Stimulated activated CD8-positive, alpha-beta memory T cell treated with anti-CD3 and anti-CD28 coated beads, Interleukin-15, amount 100 ng/mL, for 1 hour (primary cell): Measurements from ENCODE around the gene ARHGDIA.
"Not testable (repeated sequence)": the region's sequence is repeated elsewhere in the genome, so short reads cannot be mapped to it uniquely, and the experiment has no call there.

Experiments
- DNase-seq: peaks from one replicate; pipeline ENCODE4 v3.0.0-alpha.2; 2020; ENCODE audit warnings: low read depth

The ARHGDIA gene

DNA sequence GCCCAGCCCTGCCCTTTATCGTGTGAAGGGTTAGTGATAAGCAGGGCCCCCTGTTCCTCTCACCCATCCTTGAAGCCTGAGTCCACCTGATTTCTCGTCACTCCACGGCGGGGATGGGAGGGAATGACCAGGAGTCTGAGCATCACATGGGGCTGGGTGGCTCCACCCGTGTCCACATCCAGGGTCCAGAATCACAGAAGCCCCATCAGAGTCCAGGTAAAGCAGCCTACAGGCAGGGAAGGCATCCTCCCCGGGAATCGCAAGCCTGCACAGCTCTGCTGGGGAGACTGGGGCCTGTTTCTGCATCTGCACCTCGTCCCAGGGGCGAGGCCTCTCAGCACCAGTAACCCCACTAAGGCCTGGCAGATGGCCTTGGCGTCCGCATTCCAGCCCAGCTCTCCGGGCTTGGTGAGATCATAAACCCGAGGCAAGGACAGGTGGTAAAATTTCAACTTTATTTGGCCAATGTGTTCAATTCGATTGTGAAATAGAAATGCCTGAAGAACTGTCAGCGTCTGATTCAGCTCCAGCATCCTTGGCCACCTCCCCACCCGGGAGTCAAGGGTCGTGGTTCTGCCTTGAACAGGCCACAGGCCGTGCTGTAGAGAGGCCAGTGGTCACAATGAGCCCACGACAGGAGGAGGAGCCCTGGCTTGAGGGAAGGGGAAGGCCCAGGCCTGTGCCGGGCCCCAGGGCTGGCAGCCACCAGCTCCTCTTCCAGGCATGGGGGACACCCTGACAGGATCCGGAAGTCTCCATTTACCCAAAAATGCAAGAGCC, 28.2 kb downstream of the ARHGDIA start:
- no peak for DNase-seq

DNA sequence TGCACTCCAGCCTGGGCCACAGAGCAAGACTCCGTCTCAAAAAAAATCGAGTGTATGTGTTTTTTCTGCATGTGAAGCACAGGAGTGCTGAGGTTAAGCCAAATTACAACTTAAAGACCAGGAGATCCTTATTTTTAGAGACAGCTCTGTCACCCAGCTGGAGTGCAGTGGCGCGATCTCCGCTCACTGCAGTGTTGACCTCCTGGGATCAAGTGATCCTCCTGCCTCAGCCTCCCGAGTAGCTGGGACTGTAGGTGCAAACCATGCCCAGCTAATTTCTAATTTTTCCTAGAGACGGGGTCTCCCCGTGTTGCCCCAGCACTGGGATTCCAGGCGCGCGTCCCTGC, 28.8 kb downstream of the ARHGDIA start:
- no peak for DNase-seq

DNA sequence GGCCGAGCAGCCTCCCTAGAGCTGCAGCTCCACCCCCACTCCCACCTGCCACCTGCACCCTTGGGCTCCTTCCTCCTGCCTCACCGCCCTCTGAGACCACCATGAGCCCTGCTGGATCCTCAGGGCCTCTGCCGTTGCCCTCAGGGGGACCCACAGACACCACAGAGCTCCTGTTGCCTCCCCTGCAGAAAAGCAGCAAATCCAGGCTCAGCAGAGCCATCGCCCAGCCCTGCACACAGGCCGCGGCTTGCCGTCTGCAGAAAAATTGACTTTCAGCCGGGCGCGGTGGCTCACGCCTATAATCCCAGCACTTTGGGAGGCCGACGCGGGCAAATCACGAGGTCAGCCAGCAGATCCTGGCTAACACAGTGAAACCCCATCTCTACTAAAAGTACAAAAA, 29.3 kb downstream of the ARHGDIA start:
- DNase-seq, result no peak

DNA sequence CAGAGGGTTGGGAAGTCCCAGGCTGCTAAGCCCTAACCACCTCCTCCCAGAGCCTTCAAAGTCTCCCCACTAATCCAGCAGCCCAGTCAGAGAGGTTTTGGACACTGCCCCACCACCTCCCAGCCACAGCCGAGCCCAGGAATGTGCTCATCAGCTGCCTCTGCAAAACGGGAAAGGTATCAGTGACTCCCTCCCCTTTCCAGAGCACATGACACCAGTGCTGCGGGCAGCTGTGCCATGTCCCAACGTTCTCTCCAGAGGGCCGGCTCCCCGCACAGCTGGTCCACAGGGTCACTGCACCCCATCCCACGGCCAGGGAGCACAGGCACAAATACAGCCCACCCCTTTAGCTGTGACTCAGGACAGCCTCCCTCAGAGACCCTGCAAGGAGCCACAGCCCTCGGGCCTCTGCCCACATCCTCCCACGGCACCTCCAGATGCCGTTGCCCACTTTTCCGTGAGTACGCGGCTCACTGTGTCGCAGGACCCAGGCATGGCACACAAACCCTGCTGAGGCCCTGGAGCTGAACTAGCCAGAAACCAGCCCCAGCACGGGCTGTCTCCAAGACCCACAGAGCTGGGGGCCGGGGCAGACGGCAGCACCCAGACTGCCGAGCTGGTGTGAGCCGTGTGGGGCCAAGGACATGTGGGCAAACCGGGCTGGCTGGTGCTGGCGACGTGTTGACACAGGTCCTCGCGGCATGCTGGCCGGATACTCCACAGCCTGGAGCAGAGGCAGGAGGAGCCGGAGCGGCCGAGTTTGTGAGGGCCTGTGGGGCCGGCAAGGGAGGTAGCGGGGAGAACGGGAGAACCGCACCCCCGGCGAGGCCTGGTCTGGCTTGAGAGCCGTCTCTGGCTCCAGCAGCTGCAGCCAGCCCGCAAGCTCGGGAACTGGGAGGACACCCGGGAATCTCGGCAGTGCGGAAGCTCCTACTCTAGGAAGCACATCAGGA, 30.0 kb downstream of the ARHGDIA start:
- no peak for DNase-seq

DNA sequence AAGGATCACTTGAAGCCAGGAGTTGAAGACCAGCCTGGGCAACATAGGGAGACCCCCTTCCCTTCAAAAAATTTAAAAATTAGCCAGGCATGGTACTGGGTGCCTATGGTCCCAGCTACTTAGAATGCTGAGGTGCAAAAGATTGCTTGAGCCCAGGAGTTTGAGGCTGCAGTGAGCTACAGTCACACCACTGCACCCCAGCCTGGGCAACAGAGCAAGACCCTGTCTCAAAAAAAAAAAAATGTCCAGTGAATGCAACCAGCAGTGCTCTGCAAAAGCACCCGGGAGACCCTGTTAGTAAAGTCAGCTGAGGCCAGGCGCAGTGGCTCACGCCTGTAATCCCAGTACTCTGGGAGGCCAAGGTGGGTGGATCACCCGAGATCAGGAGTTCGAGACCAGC, 31.1 kb downstream of the ARHGDIA start:
- DNase-seq, result not testable (repeated sequence)

DNA sequence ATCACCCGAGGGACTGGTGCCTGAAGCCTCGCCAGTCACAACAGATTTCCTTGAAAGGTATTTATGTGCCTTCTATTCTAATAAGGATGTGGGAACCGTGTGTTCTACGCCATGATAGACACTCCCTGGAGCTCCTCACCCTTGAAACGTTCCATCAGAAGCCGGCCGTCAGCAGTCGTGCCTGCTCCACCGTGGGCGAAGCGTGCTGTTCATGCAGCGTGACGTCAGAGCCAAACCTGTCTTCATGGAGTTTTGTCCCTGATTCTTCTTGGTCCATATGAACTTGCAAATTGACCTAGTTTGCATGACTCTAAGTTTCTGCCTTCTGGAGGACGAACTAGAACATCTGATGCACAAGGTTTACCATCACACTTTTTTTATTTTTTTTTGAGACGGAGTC, 31.8 kb downstream of the ARHGDIA start:
- DNase-seq, result no peak

DNA sequence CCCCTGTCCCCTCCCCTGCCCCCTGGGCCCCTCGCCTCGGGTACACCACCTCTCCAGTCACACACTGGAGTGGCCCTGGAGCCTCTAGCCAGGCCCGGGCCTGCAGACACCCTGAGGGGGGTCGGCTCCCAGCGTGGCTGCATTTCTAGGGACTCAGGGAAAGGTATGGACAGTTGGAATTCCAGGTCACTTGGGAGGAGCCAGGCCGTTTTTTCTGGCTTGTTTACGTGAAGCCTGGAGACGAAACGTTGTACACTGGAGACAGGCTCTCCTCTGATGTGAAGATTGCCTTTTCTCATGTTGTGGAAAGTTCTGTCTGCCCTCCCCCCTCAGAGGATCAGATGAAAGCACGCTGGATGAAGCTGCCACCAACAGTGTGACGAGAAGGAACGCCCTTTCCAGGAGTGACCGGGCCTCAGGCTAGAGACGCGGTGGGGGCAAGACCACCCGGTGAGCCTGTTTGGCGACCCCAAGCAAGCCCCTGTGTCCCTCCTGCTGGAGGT, 32.3 kb downstream of the ARHGDIA start:
- DNase-seq, result no peak

DNA sequence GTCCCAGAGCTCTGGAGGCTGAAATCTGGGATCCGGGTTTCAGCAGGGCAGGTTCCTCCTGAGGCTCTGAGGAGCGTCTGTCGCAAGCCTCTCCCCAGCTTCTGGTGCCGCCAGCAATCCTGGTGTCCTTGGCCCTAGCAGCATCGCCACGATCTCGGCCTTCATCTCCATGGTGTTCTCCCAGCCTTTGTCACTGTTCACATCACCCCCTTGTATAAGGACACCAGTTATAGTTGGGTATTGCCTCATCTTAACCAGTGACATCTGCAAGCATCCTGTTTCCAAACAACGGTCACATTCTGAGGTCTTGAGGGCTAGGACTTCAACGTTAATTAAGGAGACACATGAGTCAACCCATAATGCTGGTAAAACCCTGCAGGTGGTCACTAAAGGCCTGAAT, 33.5 kb downstream of the ARHGDIA start:
- no peak for DNase-seq

DNA sequence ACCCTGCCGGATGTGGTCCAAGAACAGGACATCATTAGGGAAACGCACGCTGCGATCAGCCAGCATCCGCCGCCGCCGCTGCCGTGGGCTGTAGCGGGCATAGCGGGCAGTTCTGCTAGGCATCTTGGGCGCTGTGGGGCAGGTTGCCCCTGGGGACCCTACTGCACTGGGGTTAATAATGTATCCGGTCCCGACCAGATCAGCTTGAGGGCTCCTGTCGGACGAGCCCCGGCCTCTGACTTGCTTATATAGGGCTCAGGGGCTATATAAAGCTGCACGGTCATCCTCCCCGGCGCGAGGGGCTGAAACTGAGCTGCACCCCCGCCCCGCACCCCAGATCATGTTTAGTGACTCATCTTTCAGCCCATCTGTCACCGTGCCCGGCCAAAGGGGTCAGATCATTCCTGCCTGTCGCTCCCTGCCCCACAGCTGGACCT, 36.3 kb downstream of the ARHGDIA start, which contains the start of gene PPP1R27:
Gene PPP1R27 (minus strand): TSS at position 220 of the 437 bp plus-strand sequence. CDS start 97 bp downstream, at position 123.
- no peak for DNase-seq

DNA sequence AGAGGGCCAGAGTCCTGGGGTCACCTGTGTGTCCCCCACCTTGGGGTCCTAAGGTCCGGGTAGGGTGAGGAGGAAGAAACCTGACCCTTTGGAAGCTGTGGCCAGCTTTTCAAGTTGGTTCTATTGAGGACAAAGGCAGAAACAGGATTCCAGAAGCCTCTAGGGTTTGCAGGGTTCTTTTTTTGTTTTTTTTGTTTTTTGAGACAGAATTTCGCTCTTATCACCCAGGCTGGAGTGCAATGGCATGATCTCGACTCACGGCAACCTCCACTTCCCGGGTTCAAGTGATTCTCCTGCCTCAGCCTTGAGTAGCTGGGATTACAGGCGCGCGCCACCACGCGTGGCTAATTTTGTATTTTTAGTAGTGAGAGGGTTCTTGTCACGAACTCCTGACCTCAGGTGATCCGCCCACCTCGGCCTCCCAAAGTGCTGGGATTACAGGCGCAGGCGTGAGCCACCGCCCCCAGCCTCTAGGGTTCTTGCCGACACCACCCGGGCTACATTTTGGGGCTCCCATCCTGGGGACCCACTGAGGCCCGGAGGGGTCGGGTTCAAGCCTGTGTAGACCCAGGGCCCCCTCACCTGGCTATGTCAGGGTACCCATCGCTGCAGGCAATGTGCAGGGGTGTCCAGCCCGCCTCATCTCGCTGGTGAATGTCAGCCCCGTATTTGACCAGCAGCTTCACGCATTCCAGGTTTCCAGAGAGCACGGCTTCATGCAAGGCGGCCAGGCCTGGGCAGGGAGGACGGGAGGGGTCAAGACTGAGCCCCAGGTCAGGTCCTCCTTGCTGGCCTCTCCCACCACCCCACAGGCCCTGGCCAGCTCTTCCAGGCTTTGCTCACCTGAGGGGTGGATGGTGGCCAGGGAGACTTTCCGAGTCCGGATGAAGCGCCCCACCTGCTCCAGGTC, 37.0 kb downstream of the ARHGDIA start:
- no peak for DNase-seq

DNA sequence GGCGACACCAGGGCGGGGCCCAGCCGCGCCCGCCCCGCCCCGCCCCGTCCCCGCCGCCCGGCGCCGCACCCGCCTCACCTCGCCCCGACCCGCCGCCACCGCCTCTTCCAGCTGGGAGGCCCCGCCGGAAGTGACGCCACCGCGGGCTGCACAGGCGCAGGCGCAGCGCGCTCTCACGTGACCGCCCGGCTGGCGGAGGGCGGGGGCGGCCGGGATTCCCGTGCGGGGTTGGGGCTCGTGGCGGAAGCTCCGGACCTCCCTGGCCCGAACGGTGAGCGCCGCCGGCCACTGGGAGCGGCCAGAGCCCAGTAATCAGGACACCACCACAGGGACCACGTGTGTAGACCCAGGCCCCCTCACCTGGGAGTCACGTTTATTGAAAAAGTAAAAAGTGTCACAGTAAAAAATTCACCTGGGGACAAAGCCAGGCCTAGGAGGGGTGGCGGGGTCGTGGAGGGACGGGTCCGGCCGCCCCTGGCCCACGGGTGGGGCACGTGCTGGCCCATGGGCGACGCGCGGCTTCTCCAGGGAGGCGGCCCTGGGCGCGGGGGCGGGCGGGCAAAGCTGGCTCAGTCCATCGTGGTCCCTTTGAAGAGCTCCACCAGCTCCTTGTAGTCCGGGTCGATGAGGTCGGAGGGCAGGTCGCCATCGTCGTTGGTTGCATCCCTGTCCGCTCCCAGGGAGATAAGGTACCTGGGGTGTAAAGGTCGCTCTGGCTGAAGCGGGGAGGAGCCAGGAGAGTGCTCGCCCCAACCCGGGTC, 37.8 kb downstream of the ARHGDIA start, which contains the start of gene MCRIP1:
Gene MCRIP1 (minus strand): TSS at position 132 of the 761 bp plus-strand sequence. CDS start 8,785 bp downstream, outside the sequence.
- DNase-seq, result peak; percentile 84

DNA sequence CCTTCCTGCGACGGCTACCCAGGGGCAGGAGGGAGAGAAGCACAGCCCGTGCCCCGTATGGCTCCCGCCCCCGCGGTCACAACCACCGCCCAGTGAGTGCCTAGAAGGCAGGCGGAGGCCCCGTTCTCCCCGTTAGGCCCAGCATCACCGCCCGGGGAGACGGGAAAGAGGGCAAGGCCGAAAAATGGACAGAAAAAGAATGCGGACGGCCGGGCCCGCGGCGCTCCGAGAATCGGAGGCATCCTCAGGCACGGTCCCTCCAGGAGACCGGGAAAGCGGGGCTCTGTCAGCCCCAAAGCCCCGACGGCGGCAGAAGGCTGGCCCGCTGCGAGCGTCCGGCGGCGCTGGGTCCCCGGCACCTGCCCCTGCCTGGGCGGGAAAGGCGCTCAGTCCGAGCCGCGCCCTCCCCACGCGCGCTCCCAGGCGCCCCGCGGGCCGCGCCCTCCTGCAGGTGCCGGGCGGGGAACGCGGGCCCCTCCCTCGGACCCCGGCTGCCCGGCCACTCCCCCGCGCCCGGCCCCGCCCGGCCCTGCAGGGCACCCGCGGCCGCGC, 38.5 kb downstream of the ARHGDIA start:
- no peak for DNase-seq

DNA sequence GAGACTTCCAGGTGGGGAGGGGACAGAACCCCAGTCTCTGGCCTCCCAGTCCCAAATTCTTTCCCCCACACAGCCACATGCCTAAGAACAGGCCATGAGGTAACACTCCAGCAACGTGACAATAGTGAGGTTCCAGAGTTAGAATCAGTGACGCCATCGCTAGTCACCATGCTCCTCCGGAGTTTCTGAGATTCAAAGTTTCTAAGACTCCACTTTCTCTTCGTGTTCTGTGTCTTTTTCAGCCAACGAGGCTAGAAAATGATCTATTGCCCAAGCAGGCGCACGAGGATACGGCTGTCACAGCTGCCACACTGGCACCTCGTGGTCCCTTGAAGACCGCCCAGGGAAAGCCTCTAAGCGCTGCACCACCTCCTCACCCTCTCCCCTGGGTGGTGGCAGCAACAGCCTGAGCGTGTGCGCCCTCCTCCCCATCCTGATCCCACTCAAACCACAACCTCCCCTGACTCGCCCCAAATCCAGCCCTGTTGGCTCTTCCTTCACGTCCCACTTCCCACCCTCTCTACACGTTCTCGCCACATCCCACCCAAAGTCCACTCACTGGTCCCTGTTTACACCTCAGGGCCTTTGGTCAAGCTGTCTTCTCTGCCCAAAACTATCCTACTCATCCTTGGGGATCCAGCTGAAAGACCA, 39.1 kb downstream of the ARHGDIA start:
- no peak for DNase-seq

DNA sequence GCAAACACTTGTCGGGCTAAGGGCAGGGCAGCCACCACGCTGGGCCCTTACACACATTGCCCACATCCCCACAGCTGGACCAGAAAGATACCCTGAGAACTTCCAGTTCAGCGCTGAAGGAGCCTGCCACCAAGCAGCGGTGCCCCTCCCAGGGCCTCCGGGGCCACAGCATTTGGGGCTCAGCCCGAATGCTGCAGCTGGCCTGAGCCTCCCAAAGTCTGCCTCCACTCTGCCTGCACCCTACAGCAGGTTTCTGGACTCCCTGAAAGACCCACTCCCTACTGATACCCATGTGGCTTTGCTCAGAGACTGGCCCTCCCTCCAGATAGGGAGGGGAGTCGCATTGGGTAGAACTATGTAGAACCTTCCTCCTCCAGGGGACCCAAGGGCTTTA, 39.6 kb downstream of the ARHGDIA start:
- no peak for DNase-seq

DNA sequence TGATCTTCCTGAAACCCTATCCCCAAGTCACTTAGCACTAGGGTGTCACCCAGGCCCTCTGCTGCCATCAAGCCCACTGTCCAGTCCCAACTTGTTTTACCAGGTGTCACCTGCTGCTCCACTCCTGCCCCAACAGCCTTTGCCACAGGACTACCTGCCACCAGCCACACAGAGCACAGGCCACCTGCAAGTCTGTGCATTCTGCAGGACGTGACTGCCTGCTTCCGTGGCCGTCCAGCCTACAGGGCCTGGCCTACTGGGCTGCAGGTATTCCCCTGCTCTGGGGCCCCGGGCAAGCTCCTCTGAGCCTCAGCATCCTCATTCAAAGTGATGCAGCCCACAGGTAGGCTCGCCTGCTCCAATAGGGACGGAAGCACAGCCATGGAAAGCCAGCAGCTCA, 41.3 kb downstream of the ARHGDIA start:
- no peak for DNase-seq

DNA sequence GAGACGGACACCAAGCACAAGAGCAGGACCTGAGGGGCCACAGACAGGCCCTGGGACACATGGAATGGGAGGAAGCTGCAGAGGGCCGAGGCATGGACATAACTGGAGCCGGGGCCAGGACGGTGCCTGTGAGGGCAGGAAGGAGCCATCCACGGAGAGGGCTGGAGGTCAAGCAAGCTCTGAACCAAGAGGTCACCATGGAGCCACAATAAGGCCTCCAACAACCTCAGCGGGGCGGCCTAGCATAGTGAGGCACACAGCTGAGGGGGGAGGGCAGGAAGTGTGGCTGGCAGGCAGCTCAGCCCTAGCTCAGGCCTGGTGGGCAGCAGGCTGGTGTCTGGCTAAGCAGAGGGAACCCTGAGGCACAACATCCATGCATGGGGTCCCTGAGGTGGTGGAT, 42.5 kb downstream of the ARHGDIA start:
- DNase-seq, result no peak

DNA sequence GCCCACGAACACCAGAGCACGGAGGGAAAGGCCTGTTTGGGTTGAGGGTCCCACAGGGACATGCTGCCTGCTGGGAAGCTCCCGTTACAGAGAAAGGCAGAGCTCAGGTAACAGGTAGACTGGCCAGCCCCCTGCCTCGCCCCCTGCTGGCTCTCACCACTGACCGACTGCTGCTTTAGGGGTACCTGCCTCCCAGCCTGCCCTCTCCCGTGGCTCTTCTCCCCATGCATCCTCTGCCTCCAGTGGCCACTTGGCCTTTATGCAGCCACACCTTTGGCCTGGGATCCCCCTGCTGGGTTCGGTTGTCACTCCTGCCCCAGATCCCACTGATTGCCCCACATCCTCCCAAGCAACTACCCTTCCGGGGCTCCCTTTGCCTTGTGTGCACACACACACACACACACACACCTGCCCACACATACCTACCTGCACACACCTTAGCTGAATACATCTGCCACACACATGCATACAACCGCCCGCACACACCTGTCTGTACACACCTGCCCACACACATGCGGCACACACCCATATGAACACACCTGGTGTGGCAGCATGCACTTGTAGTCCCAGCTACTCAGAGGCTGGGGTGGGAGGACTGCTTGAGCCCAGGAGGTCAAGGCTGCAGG, 45.2 kb downstream of the ARHGDIA start:
- DNase-seq, result no peak

DNA sequence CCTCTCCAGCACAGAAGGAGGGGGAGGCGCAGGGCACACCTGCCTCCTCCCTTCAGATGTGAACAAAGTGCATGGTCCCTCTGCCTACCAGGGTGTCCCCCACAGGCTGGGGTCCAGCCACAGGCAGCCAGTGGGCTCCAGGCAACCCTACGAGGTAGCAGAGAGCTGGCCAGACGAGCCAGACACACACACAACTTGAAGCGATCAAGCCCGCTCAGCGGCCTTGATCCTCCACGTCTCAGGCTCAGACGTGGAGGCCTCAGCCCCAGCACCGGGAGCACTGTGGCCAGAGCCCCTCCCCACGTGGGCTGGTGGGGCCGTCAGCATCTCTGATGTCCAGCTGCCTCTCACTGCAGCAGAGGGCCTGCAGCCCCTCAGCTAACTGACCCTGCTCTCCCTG, 46.5 kb downstream of the ARHGDIA start:
- DNase-seq, result no peak

DNA sequence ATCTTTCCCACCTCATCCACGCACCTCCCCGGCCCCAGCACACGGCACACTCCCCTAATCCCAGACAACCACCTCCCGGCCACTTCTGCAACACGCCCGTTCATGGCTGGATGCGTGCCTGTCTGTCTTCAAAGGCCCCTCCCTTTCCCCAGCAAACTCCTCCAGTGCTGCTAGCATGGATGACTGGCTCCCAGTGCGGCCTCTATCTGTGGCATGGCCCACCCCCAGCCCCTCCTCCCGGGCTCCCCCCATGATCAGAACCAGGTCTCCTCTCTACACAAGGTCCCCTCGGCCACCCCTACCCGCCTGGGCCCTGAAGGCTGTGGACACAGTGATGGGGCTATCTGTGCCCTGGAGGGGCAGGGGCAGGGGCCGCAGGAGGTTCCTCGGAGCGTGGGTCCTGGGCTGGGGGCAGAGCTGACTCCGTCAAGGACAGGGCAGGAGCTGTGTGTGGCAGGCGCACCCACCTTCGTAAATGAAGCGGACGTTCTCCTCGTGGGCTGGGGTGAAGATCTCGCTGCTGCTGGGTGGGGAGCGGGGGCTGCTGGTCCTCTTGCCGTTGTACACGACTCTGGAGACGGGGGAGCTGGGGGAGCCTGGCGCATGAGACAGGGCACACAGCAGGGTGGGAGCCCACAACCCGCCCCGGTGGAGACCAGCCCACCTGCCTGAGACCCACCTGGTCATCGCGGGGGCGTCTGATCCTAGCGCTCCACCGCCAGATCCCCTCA, 47.2 kb downstream of the ARHGDIA start:
- DNase-seq, result no peak
